NCI-H774 (cell line): ENCODE results near the gene CST5.
"Not testable (repeated sequence)": the region's sequence is repeated elsewhere in the genome, so short reads cannot be mapped to it uniquely, and the experiment has no call there.

Source experiments
- DNase-seq: peaks from one replicate; lab custom pipeline; 2025; lab: John Stamatoyannopoulos, UW

The CST5 gene

GRCh38 chr20:23889775-23890187 is 10.2 kb upstream of the CST5 start:
- peak; percentile 9 for DNase-seq

GRCh38 chr20:23887856-23888255 is 8.3 kb upstream of the CST5 start:
- no peak for DNase-seq

GRCh38 chr20:23884771-23885162 is 5.2 kb upstream of the CST5 start:
- DNase-seq = no peak

- DNase-seq = no peak
Observed at GRCh38 chr20:23884136-23884770, 4.7 kb upstream of the CST5 start.

GRCh38 chr20:23881371-23881770 is 1.8 kb upstream of the CST5 start:
- no peak for DNase-seq

- DNase-seq = no peak
Observed at GRCh38 chr20:23880417-23880816, 869 bp upstream of the CST5 start.

GRCh38 chr20:23879811-23880374 is 345 bp upstream of the CST5 start:
- DNase-seq = no peak

- no peak for DNase-seq
Observed at GRCh38 chr20:23878787-23879186, 761 bp downstream of the CST5 start.

GRCh38 chr20:23878016-23878542 is 1.5 kb downstream of the CST5 start:
- not testable (repeated sequence) for DNase-seq

GRCh38 chr20:23877524-23877923 is 2.0 kb downstream of the CST5 start:
- no peak for DNase-seq

GRCh38 chr20:23875606-23876237 is 3.8 kb downstream of the CST5 start:
- no peak for DNase-seq

- no peak for DNase-seq
Observed at GRCh38 chr20:23874747-23875146, 4.8 kb downstream of the CST5 start.

GRCh38 chr20:23873370-23874015 is 6.1 kb downstream of the CST5 start:
- DNase-seq = no peak

GRCh38 chr20:23872065-23872464 is 7.5 kb downstream of the CST5 start:
- no peak for DNase-seq

- DNase-seq = no peak
Observed at GRCh38 chr20:23870461-23870860, 9.1 kb downstream of the CST5 start.

GRCh38 chr20:23869520-23869919 is 10.0 kb downstream of the CST5 start:
- no peak for DNase-seq

- no peak for DNase-seq
Observed at GRCh38 chr20:23868321-23868720, 11.2 kb downstream of the CST5 start.

- DNase-seq = no peak
Observed at GRCh38 chr20:23867152-23867776, 12.3 kb downstream of the CST5 start.

- not testable (repeated sequence) for DNase-seq
Observed at GRCh38 chr20:23860771-23861170, 18.8 kb downstream of the CST5 start.

GRCh38 chr20:23857962-23858595 is 21.5 kb downstream of the CST5 start:
- no peak for DNase-seq

- DNase-seq = no peak
Observed at GRCh38 chr20:23856736-23857135, 22.8 kb downstream of the CST5 start.

- DNase-seq = no peak
Observed at GRCh38 chr20:23856226-23856625, 23.3 kb downstream of the CST5 start.
